CD8-positive, alpha-beta memory T cell (primary cell): ENCODE data around the gene SCAMP1. TPM values are rescaled to one million over a fixed set of nuclear protein-coding genes. Genes with fewer than 3 reads are reported as not detected.
"Not testable (repeated sequence)": the region's sequence is repeated elsewhere in the genome, so short reads cannot be mapped to it uniquely, and the experiment has no call there.

ENCODE experiments used
- CTCF ChIA-PET: fragments of 350-600 bp; sonication (Branson Sonifier 250); formaldehyde crosslinking; loops from one replicate; lab custom pipeline; 2021; ENCODE audit warnings: antibody characterized with exemption; lab: Charles Lee
- POLR2A ChIA-PET: fragments of 350-600 bp; sonication (Branson Sonifier 250); formaldehyde crosslinking; loops from one replicate; lab custom pipeline; 2021; ENCODE audit warnings: antibody characterized with exemption; lab: Charles Lee
- DNase-seq, 5 donors: peaks; one replicate each; pipeline versions ENCODE4 v3.0.0 to v3.0.0-alpha.2; 2020 to 2022; ENCODE audit warnings: mixed read lengths in 1 of 5
- H3K27ac ChIP-seq: one replicate; pipeline ENCODE4 v1.7.0; 2013; ENCODE audit warnings: low read depth, mild to moderate bottlenecking, low read length, moderate library complexity
- H3K27me3 ChIP-seq: 2 replicates; pipeline ENCODE4 v1.7.0; 2013; ENCODE audit warnings: low read length, mild to moderate bottlenecking; ENCODE audit not compliant: insufficient read depth, poor library complexity, severe bottlenecking
- H3K36me3 ChIP-seq: 2 replicates; pipeline ENCODE4 v1.7.0; 2013; ENCODE audit warnings: mild to moderate bottlenecking, low read length, moderate library complexity; ENCODE audit not compliant: insufficient read depth
- H3K4me1 ChIP-seq: 2 replicates; pipeline ENCODE4 v1.7.0; 2013; ENCODE audit warnings: mild to moderate bottlenecking, low read length, moderate library complexity; ENCODE audit not compliant: insufficient read depth
- H3K4me3 ChIP-seq: 2 replicates; pipeline ENCODE4 v1.7.0; 2013; ENCODE audit warnings: mild to moderate bottlenecking, low read length
- H3K9me3 ChIP-seq: 2 replicates; pipeline ENCODE4 v1.7.0; 2013; ENCODE audit warnings: mild to moderate bottlenecking, low read length
- H3K27ac Mint-ChIP-seq, 8 donors: one replicate each; pipeline ENCODE4 v1.8.0; 2020 to 2021; ENCODE audit warnings: mixed read lengths in 8 of 8, mild to moderate bottlenecking in 6 of 8, inconsistent platforms in 3 of 8, moderate library complexity in 3 of 8
- H3K27me3 Mint-ChIP-seq, 2 donors: one replicate each; pipeline ENCODE4 v1.8.0; 2020 to 2021; ENCODE audit warnings: mixed read lengths in 2 of 2, mild to moderate bottlenecking in 1 of 2, moderate library complexity in 1 of 2
- H3K36me3 Mint-ChIP-seq, 3 donors: one replicate each; pipeline ENCODE4 v1.8.0; 2020 to 2021; ENCODE audit warnings: mixed read lengths in 3 of 3, inconsistent platforms in 1 of 3, mild to moderate bottlenecking in 1 of 3
- H3K4me1 Mint-ChIP-seq, 3 donors: one replicate each; pipeline ENCODE4 v1.8.0; 2020 to 2021; ENCODE audit warnings: mixed read lengths in 3 of 3, inconsistent platforms in 1 of 3, mild to moderate bottlenecking in 1 of 3
- H3K4me3 Mint-ChIP-seq, 7 donors: one replicate each; pipeline ENCODE4 v1.8.0; 2020 to 2021; ENCODE audit warnings: mixed read lengths in 7 of 7, mild to moderate bottlenecking in 6 of 7, moderate library complexity in 4 of 7, inconsistent platforms in 2 of 7
- H3K9me3 Mint-ChIP-seq, 5 donors: one replicate each; pipeline ENCODE4 v1.8.0; 2020 to 2022; ENCODE audit warnings: mixed read lengths in 5 of 5, mild to moderate bottlenecking in 3 of 5, moderate library complexity in 2 of 5, inconsistent platforms in 1 of 5
- polyA plus RNA-seq: library from polyadenylated mRNA; unstranded; fragments of 300-500 nt; fragmentation: Illumina TruSeq; gene quantifications from one replicate; pipeline ENCODE4 v1.2.3, GENCODE V29; 2021
- total RNA-seq, 2 experiments: library from RNA; stranded (reverse); gene quantifications; one replicate each; pipeline ENCODE4 v1.2.3, GENCODE V29; 2021

Gene SCAMP1
- total and polyA plus RNA-seq, 3 experiments from 2014 or later, result 15.2 to 36.2 (median 17.3) TPM

- ChIA-PET CTCF (no interaction called here), POLR2A (no interaction called here)
- peaks cover 8% of the 10 kb centered on the region for H3K9me3 ChIP-seq
- no peaks in the 10 kb centered on the region for H3K36me3 ChIP-seq
- H3K27ac ChIP-seq, result no peak overlapping the region
- Mint-ChIP-seq H3K27ac (peak overlapping the region in 1 of 8 donors; percentile 61), H3K9me3 (peaks cover 16 to 32% (median 28%) of the 10 kb centered on the region in 5 donors), H3K4me1 (peaks cover 36 to 61% (median 59%) of the 10 kb centered on the region in 3 donors), H3K36me3 (peaks cover 19 to 63% (median 30%) of the 10 kb centered on the region in 3 donors), H3K4me3 (peak overlapping the region in 1 of 7 donors; percentile 44), H3K27me3 (no peaks in the 10 kb centered on the region)
- no peaks in the 10 kb centered on the region for H3K27me3 ChIP-seq
- no peak for DNase-seq
- H3K4me3 ChIP-seq, result no peak overlapping the region
- peaks cover 11% of the 10 kb centered on the region for H3K4me1 ChIP-seq
These were observed 27.2 kb downstream of the SCAMP1 start for GRCh38 chr5:78387468-78388153.

- Mint-ChIP-seq H3K4me1 (peaks cover 29 to 45% (median 44%) of the 10 kb centered on the region in 3 donors), H3K9me3 (peaks cover 5 to 12% (median 10%) of the 10 kb centered on the region in 5 donors)
These were observed 30.9 kb downstream of the SCAMP1 start for GRCh38 chr5:78391357-78391756.

GRCh38 chr5:78397831-78398230, 37.4 kb downstream of the SCAMP1 start:
- no peak overlapping the region for H3K27ac ChIP-seq
- no peaks in the 10 kb centered on the region for H3K27me3 Mint-ChIP-seq
- no peak for DNase-seq
- peaks cover 17 to 36% (median 19%) of the 10 kb centered on the region in 3 donors for H3K36me3 Mint-ChIP-seq
- ChIA-PET CTCF (no interaction called here), POLR2A (no interaction called here)
- no peak overlapping the region for H3K4me3 Mint-ChIP-seq
- peak overlapping the region in 1 of 8 donors; percentile 50 for H3K27ac Mint-ChIP-seq
- H3K4me1 Mint-ChIP-seq, result peaks cover 42 to 69% (median 54%) of the 10 kb centered on the region in 3 donors
- no peaks in the 10 kb centered on the region for H3K36me3 ChIP-seq
- H3K9me3 ChIP-seq, result no peaks in the 10 kb centered on the region
- H3K9me3 Mint-ChIP-seq, result peaks cover 0 to 3% (median 0%) of the 10 kb centered on the region in 5 donors
- H3K4me1 ChIP-seq, result no peaks in the 10 kb centered on the region
- no peaks in the 10 kb centered on the region for H3K27me3 ChIP-seq
- H3K4me3 ChIP-seq, result no peak overlapping the region

More at GRCh38 chr5:78391357-78391756, 30.9 kb downstream of the SCAMP1 start:
- H3K9me3 ChIP-seq, H3K4me3 ChIP-seq, DNase-seq, H3K4me3 Mint-ChIP-seq, H3K27me3 ChIP-seq, H3K27ac Mint-ChIP-seq, H3K27me3 Mint-ChIP-seq, CTCF ChIA-PET, POLR2A ChIA-PET, H3K27ac ChIP-seq, H3K36me3 ChIP-seq: not testable (repeated sequence)
- peaks cover 16 to 45% (median 34%) of the 10 kb centered on the region in 3 donors for H3K36me3 Mint-ChIP-seq
- H3K4me1 ChIP-seq, result peaks cover 11% of the 10 kb centered on the region

- no peak overlapping the region for H3K4me3 ChIP-seq
- peaks cover 16 to 31% (median 19%) of the 10 kb centered on the region in 3 donors for H3K36me3 Mint-ChIP-seq
- peaks cover 37 to 69% (median 57%) of the 10 kb centered on the region in 3 donors for H3K4me1 Mint-ChIP-seq
- DNase-seq, result no peak
- H3K9me3 Mint-ChIP-seq, result peaks cover 0 to 3% (median 0%) of the 10 kb centered on the region in 5 donors
- no peaks in the 10 kb centered on the region for H3K27me3 Mint-ChIP-seq
- H3K27me3 ChIP-seq, result no peaks in the 10 kb centered on the region
- no peak overlapping the region for H3K27ac ChIP-seq
- H3K36me3 ChIP-seq, result no peaks in the 10 kb centered on the region
- H3K4me3 Mint-ChIP-seq, result peak overlapping the region in 1 of 7 donors; percentile 1
- no peaks in the 10 kb centered on the region for H3K9me3 ChIP-seq
- H3K4me1 ChIP-seq, result no peaks in the 10 kb centered on the region
- POLR2A ChIA-PET, result no interaction called here
- no peak overlapping the region for H3K27ac Mint-ChIP-seq
- CTCF ChIA-PET, result no interaction called here
These were observed 38.7 kb downstream of the SCAMP1 start for GRCh38 chr5:78399116-78399515.

- Histone ChIP-seq H3K4me3 (no peak overlapping the region), H3K36me3 (no peaks in the 10 kb centered on the region), H3K4me1 (peaks cover 10% of the 10 kb centered on the region), H3K27ac (no peak overlapping the region), H3K27me3 (no peaks in the 10 kb centered on the region), H3K9me3 (no peaks in the 10 kb centered on the region)
- H3K4me1 Mint-ChIP-seq, result peaks cover 46 to 75% (median 64%) of the 10 kb centered on the region in 3 donors
- H3K36me3 Mint-ChIP-seq, result peaks cover 10 to 15% (median 12%) of the 10 kb centered on the region in 3 donors
- POLR2A ChIA-PET, result no interaction called here
- peak in 1 of 5 donors; percentile 5 for DNase-seq
- CTCF ChIA-PET, result no interaction called here
- H3K27ac Mint-ChIP-seq, result peak overlapping the region in 3 of 8 donors; percentile 15 to 28 (median 18)
- no peaks in the 10 kb centered on the region for H3K9me3 Mint-ChIP-seq
- H3K27me3 Mint-ChIP-seq, result no peaks in the 10 kb centered on the region
- H3K4me3 Mint-ChIP-seq, result peak overlapping the region in 2 of 7 donors; percentile 4 to 17
These were observed 44.4 kb downstream of the SCAMP1 start for GRCh38 chr5:78404682-78405293.

- peak overlapping the region in 2 of 8 donors; percentile 7 to 11 for H3K27ac Mint-ChIP-seq
These were observed 45.7 kb downstream of the SCAMP1 start for GRCh38 chr5:78405829-78406750.

GRCh38 chr5:78407458-78407857, 47.0 kb downstream of the SCAMP1 start:
- H3K27ac ChIP-seq, result no peak overlapping the region
- ChIA-PET POLR2A (no interaction called here), CTCF (no interaction called here)
- Mint-ChIP-seq H3K9me3 (no peaks in the 10 kb centered on the region), H3K4me1 (peaks cover 44 to 74% (median 68%) of the 10 kb centered on the region in 3 donors), H3K27ac (peak overlapping the region in 1 of 8 donors; percentile 0), H3K4me3 (no peak overlapping the region), H3K36me3 (peaks cover 7 to 20% (median 12%) of the 10 kb centered on the region in 3 donors), H3K27me3 (no peaks in the 10 kb centered on the region)
- H3K4me3 ChIP-seq, result no peak overlapping the region
- H3K36me3 ChIP-seq, result no peaks in the 10 kb centered on the region
- no peak for DNase-seq
- no peaks in the 10 kb centered on the region for H3K27me3 ChIP-seq
- no peaks in the 10 kb centered on the region for H3K9me3 ChIP-seq
- H3K4me1 ChIP-seq, result peaks cover 10% of the 10 kb centered on the region

More at GRCh38 chr5:78405829-78406750, 45.7 kb downstream of the SCAMP1 start:
- CTCF ChIA-PET, result no interaction called here
- Histone ChIP-seq H3K27me3 (no peaks in the 10 kb centered on the region), H3K4me1 (peaks cover 10% of the 10 kb centered on the region), H3K9me3 (no peaks in the 10 kb centered on the region), H3K27ac (no peak overlapping the region), H3K4me3 (no peak overlapping the region), H3K36me3 (no peaks in the 10 kb centered on the region)
- peaks cover 7 to 20% (median 12%) of the 10 kb centered on the region in 3 donors for H3K36me3 Mint-ChIP-seq
- H3K4me1 Mint-ChIP-seq, result peaks cover 45 to 75% (median 62%) of the 10 kb centered on the region in 3 donors
- POLR2A ChIA-PET, result interaction anchor here (0.6 kb wide), 1 partner anchor 45 kb away, joined by 4 read pairs; no protein-coding TSS in a partner anchor
- H3K27me3 Mint-ChIP-seq, result no peaks in the 10 kb centered on the region
- no peak overlapping the region for H3K4me3 Mint-ChIP-seq
- DNase-seq, result no peak
- H3K9me3 Mint-ChIP-seq, result no peaks in the 10 kb centered on the region
